NCI-H1694 (cell line): ENCODE data around the gene THSD1.

Source experiments
- DNase-seq: peaks from one replicate; lab custom pipeline; 2025; lab: John Stamatoyannopoulos, UW

Gene THSD1, protein sequence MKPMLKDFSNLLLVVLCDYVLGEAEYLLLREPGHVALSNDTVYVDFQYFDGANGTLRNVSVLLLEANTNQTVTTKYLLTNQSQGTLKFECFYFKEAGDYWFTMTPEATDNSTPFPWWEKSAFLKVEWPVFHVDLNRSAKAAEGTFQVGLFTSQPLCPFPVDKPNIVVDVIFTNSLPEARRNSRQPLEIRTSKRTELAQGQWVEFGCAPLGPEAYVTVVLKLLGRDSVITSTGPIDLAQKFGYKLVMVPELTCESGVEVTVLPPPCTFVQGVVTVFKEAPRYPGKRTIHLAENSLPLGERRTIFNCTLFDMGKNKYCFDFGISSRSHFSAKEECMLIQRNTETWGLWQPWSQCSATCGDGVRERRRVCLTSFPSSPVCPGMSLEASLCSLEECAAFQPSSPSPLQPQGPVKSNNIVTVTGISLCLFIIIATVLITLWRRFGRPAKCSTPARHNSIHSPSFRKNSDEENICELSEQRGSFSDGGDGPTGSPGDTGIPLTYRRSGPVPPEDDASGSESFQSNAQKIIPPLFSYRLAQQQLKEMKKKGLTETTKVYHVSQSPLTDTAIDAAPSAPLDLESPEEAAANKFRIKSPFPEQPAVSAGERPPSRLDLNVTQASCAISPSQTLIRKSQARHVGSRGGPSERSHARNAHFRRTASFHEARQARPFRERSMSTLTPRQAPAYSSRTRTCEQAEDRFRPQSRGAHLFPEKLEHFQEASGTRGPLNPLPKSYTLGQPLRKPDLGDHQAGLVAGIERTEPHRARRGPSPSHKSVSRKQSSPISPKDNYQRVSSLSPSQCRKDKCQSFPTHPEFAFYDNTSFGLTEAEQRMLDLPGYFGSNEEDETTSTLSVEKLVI

GRCh38 chr13:52405767-52406494 is at the start of gene THSD1:
TSS of gene THSD1 (minus strand) at chr13:52406172. CDS start at chr13:52402600, 3,572 bp downstream.
- DNase-seq = no peak

DNA sequence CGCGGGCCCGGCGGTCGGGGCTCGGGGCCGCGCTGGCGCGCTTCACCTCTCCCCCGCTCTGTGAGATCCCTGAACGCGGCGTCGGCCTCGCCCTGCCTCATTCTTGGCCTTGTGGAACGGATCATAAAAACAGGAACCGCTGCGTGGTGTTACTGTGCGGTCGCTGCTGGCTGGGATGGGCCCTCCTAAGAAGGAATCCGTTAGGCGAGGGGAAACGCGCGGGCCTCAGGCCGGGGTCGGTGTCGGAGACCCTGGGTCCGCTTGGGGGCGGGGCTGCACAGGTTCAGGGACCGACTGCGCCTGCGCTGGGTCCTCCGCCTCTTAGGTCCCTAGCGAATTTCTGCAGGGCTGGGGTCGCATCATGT is 49.7 kb upstream of the THSD1 start:
- DNase-seq = peak; percentile 46

DNA sequence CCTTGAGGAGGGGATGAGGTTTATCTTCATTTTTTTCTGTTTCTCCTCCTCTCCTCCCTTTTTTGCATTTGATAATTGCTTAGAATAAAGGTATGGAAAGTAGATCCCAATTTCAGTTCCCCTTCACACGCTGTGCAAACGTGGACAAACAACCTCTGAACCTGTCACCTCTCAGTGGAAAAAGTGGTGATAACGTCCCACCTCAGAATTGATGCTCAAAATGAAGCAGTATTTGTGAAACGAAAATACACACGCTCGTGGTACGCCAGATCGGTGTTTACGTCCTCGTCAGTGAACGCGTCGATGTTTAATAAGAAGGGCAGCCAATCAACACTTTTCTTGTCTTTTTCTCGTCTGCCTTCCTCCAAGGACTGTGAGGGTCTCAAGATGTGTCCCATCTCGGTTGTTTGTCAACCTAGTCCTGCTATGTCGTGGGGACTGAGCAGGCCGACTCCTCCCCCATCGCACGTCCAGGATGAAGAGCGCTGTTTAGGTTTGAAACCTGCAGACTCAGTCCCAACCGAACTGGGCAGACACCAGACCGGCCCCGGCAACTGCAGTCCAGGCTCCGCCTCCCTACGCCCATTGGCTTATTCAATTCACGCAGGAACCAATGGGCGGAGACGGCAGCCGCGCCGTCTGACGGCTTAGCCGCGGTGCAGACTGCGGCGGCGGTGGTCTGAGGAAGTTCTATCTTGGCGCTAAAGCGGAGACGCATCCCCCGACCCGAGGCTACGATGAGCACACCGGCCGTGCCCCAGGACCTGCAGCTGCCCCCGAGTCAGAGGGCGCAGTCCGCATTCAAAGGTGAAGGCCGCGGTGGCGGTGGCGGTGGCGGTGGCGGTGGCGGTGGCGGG is 49.1 kb upstream of the THSD1 start, which contains the start of gene CKAP2:
TSS of gene CKAP2 (plus strand) at position 659 of the 857 bp plus-strand sequence. CDS start at position 738, 79 bp downstream.
- peak; percentile 83 for DNase-seq

- no peak for DNase-seq
Observed at GRCh38 chr13:52454459-52454819, 48.5 kb upstream of the THSD1 start.

- DNase-seq = no peak
Observed at GRCh38 chr13:52452470-52452869, 46.5 kb upstream of the THSD1 start.

GRCh38 chr13:52451135-52451804 is 45.3 kb upstream of the THSD1 start:
- DNase-seq = no peak

- DNase-seq = no peak
Observed at GRCh38 chr13:52450793-52451116, 44.8 kb upstream of the THSD1 start.

DNA sequence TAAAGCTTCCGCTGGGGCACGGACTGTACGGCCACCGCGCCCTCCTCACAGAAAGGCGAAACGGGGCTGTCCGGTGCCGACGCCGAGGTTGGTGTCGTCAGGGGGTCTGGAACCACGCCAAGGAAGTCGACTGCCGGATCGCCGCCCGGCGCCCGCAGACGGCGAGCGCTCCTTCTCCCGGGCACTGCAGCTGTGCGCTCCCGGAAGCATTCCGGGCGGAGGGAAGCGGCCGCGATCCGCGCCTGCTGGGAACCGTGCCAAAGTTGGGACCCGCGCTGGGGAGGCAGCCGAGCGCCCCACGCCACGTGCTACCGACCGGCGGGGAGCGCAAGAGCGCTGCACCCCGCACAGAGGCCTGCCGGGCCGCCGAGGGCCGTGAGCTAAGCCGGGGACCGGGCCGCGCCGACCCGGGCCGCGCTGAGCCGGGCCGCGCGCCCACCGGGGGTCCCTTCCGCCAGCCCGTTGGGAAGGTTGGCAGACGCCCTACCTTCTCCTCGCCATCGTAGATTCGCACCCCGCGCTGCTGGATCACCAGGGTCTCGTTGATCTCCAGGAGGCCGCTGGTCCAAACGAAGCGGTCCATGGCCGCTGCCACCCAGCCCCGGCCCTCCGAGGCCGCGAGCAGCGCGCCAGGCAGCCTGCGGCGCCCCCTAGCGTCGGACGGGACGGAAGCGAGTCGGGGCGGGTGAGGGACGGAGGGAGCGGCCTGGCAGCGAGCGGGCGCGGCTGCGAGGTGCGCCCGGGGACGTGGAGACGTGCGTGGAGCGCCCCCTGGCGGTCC is 44.2 kb upstream of the THSD1 start, which contains the start of gene VPS36:
TSS of gene VPS36 (minus strand) at position 623 of the 781 bp plus-strand sequence. CDS start at position 583, 40 bp downstream.
- DNase-seq = peak; percentile 81

- no peak for DNase-seq
Observed at GRCh38 chr13:52449331-52450011, 43.5 kb upstream of the THSD1 start.

- DNase-seq = no peak
Observed at GRCh38 chr13:52447815-52448552, 42.0 kb upstream of the THSD1 start.

- no peak for DNase-seq
Observed at GRCh38 chr13:52447354-52447753, 41.4 kb upstream of the THSD1 start.

DNA sequence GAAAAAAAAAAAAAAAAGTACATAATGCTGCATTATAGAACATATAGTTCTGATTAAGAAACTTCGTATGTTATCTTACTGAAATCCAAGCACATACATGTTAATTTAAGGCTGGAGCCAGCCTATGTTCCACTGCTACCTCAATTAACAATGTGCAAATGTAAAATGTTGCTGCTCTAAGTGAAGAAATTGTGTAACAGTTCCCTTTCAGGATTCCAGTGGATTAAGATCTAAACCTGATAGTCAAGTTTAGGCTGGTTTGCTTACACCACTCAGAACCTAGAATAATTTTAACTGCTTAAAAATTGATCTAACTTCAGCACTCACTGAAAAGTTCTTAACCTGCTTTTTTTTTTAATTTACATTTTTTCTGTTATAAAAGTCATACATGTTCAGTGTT is 40.3 kb upstream of the THSD1 start:
- no peak for DNase-seq

DNA sequence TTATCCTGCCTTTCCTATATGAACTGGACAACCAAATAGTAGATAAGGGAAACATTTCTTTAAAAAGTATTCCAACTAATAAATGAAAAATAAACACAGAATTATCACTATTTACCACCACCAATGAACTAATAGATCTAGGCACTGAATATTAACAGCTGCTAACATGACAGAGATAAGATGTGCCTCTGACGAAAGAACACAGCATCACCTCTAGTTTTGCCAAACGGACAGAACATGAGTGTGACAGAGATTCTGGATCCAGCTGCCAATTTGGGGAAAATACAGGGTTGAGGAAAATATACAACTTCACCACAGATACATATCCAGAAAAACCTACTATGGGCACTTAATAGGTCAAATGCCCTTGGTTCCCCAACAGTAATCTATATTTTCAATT is 26.5 kb upstream of the THSD1 start:
- no peak for DNase-seq

DNA sequence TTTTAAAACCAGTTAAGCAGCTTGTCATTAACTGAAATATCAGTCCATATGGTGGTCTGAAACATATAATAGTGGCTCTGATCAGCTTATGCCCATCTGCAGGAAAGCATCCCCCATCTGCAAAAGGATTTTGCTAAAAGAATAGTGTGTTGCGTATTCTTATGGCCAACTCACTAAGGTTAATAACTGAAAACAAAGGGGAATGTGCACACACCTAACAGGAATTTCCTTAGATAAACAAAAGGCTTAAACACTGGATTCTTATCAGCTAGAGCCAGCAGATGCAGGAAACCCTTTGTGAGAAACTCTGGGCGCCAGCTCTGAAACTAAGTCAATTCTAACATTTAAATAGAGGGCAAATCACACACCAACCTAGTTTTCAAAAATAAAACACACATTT is 22.3 kb upstream of the THSD1 start:
- no peak for DNase-seq

GRCh38 chr13:52421216-52421615 is 15.2 kb upstream of the THSD1 start:
- DNase-seq = no peak

DNA sequence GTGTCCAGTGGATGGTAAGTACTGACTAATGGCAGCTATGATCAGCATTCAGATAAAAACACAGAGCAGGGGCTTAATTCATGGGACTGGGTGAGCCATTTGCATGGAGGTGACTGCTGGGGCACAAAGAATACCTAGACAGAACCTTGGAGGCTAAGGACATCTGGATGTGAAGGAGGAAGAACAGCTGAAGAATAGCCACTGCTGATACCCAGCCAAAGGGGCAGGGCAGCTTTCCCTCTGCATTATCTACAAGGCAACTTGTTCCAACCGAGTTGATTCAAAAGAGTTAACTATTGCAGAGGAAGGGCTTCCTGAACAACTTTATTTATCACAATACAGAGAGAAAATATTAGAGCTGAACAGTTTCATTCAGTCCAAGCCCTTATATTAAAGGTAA is 13.1 kb upstream of the THSD1 start:
- no peak for DNase-seq

- no peak for DNase-seq
Observed at GRCh38 chr13:52414963-52415362, 9.0 kb upstream of the THSD1 start.

DNA sequence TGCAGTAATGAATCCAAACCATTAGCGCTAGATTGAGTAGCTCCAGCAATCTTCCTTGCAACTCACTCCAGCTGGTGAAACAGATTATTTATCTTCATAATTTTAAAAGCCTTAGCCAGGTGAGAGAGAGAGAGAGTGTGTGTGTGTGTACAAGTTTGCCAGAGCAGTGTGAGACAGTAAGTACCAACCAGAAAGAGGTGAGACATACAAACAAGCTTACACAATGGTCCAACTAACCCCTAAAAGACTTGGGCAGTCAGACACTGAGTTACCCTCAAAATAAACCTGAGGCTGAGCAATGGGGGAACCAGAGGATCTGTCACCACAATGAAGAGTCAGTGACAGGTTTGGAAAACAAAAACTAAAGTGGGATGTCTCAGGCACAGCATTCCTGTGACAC is 8.1 kb upstream of the THSD1 start:
- DNase-seq = no peak

DNA sequence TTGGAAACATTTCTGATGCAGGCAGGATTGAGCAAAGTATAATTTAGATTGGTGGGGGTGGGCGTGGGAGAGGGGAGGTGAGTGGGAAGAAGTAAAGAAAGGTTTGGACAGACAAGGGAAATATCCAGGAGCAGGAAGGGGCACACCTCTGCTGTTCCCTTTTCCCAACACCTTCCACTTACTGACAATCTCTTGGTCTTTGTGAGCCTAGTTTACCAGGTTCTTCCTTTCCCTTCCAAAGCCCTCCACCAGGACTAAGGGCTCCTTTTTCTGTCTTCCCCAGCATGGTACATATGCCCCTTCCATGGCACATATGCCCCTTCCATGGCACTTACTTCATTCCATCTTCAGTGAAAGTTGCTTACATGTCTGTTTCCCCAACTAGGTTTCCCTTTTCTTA is 6.2 kb upstream of the THSD1 start:
- no peak for DNase-seq
